HepG2 (cell line): ENCODE measurements around the gene ISG20. TPM values are rescaled to one million over a fixed set of nuclear protein-coding genes. Genes with fewer than 3 reads are reported as not detected.

Source experiments
- BRD4 ChIP-seq: sonication (generic); formaldehyde crosslinking; IDR thresholded peaks from 2 replicates; pipeline ENCODE4 v1.4.0; 2020; ENCODE audit warnings: missing genetic modification reagents
- DR1 ChIP-seq: sonication (generic); formaldehyde crosslinking; IDR thresholded peaks from 2 replicates; pipeline ENCODE4 v1.8.0; 2021; ENCODE audit warnings: mild to moderate bottlenecking, missing genetic modification reagents, inconsistent platforms
- GPN1 ChIP-seq: sonication (generic); formaldehyde crosslinking; IDR thresholded peaks from 2 replicates; pipeline ENCODE4 v1.5.1; 2020; ENCODE audit warnings: missing genetic modification reagents, borderline replicate concordance
- HDAC6 ChIP-seq: fragments of 200-600 bp; sonication (generic); IDR thresholded peaks from 2 replicates; pipeline ENCODE4 v1.7.0; 2017; ENCODE audit warnings: mild to moderate bottlenecking, antibody characterized with exemption, low read length, low read depth
- HMGA1 ChIP-seq: sonication (generic); formaldehyde crosslinking; conservative IDR thresholded peaks from 2 replicates; pipeline ENCODE4 v1.4.0; 2020; ENCODE audit warnings: missing genetic modification reagents
- HNRNPK ChIP-seq: fragments of 200-400 bp; formaldehyde crosslinking; IDR thresholded peaks from 2 replicates; pipeline ENCODE4 v1.6.1; 2018; ENCODE audit warnings: low read length, low read depth, moderate library complexity, mild to moderate bottlenecking; ENCODE audit not compliant: poor library complexity, severe bottlenecking
- HOXA7 ChIP-seq: sonication (generic); formaldehyde crosslinking; IDR thresholded peaks from 2 replicates; pipeline ENCODE4 v1.8.1; 2022; ENCODE audit warnings: mild to moderate bottlenecking, missing genetic modification reagents, moderate library complexity
- ISL2 ChIP-seq: sonication (generic); formaldehyde crosslinking; IDR thresholded peaks from 2 replicates; pipeline ENCODE4 v1.5.0; 2020; ENCODE audit warnings: missing genetic modification reagents
- KMT2B ChIP-seq: IDR thresholded peaks from 2 replicates; pipeline ENCODE4 v1.6.1; 2016; ENCODE audit warnings: missing genetic modification reagents, missing compliant biosample characterization
- MTF1 ChIP-seq: sonication (generic); formaldehyde crosslinking; IDR thresholded peaks from 2 replicates; pipeline ENCODE4 v1.5.0; 2020; ENCODE audit warnings: missing genetic modification reagents
- MXD1 ChIP-seq: sonication (generic); formaldehyde crosslinking; IDR thresholded peaks from 2 replicates; pipeline ENCODE4 v1.4.0; 2020; ENCODE audit warnings: mild to moderate bottlenecking, missing genetic modification reagents
- NBN ChIP-seq: fragments of 450-650 bp; conservative IDR thresholded peaks from 2 replicates; pipeline ENCODE4 v1.6.1; 2017
- NCOA2 ChIP-seq: sonication (generic); formaldehyde crosslinking; IDR thresholded peaks from 2 replicates; pipeline ENCODE4 v1.8.0; 2022; ENCODE audit warnings: inconsistent platforms
- NCOA5 ChIP-seq: sonication (generic); formaldehyde crosslinking; IDR thresholded peaks from 2 replicates; pipeline ENCODE4 v1.4.0; 2020; ENCODE audit warnings: missing genetic modification reagents
- SIN3B ChIP-seq: fragments of 150-350 bp; IDR thresholded peaks from 2 replicates; pipeline ENCODE4 v1.6.1; 2014; ENCODE audit warnings: low read length
- THAP11 ChIP-seq: IDR thresholded peaks from 2 replicates; pipeline ENCODE4 v1.6.1; 2016; ENCODE audit warnings: missing biosample characterization, missing genetic modification reagents
- YEATS4 ChIP-seq: sonication (generic); formaldehyde crosslinking; IDR thresholded peaks from 2 replicates; pipeline ENCODE4 v1.4.0; 2020; ENCODE audit warnings: missing genetic modification reagents, borderline replicate concordance
- ZBTB7A ChIP-seq: sonication (generic); formaldehyde crosslinking; IDR thresholded peaks from 2 replicates; pipeline ENCODE4 v1.8.0; 2022; ENCODE audit warnings: mild to moderate bottlenecking, missing genetic modification reagents
- ZMYM4 ChIP-seq: sonication (generic); formaldehyde crosslinking; IDR thresholded peaks from 2 replicates; pipeline ENCODE4 v1.8.1; 2023; ENCODE audit warnings: mild to moderate bottlenecking, missing genetic modification reagents
- ZNF205 ChIP-seq: IDR thresholded peaks from 2 replicates; pipeline ENCODE4 v1.6.1; 2018; ENCODE audit warnings: missing biosample characterization, missing genetic modification reagents
- ZNF230 ChIP-seq: sonication (generic); formaldehyde crosslinking; IDR thresholded peaks from 2 replicates; pipeline ENCODE4 v1.4.0; 2020; ENCODE audit warnings: mild to moderate bottlenecking, missing genetic modification reagents
- ZNF44 ChIP-seq: sonication (generic); formaldehyde crosslinking; IDR thresholded peaks from 2 replicates; pipeline ENCODE4 v1.5.1; 2020; ENCODE audit warnings: mild to moderate bottlenecking, missing genetic modification reagents
- ZNF558 ChIP-seq: sonication (generic); formaldehyde crosslinking; IDR thresholded peaks from 2 replicates; pipeline ENCODE4 v1.9.0; 2022; ENCODE audit warnings: mild to moderate bottlenecking, missing genetic modification reagents, borderline replicate concordance
- ZNF589 ChIP-seq: sonication (generic); formaldehyde crosslinking; conservative IDR thresholded peaks from 2 replicates; pipeline ENCODE4 v1.8.0; 2022; ENCODE audit warnings: mild to moderate bottlenecking, moderate library complexity, missing genetic modification reagents
- ZNF724P ChIP-seq: sonication (generic); formaldehyde crosslinking; IDR thresholded peaks from 2 replicates; pipeline ENCODE4 v1.8.0; 2022; ENCODE audit warnings: missing genetic modification reagents, borderline replicate concordance
- ZNF747 ChIP-seq: sonication (generic); formaldehyde crosslinking; IDR thresholded peaks from 2 replicates; pipeline ENCODE4 v1.8.1; 2023; ENCODE audit warnings: missing genetic modification reagents, mild to moderate bottlenecking, borderline replicate concordance
- ZNF839 ChIP-seq: sonication (generic); formaldehyde crosslinking; IDR thresholded peaks from 2 replicates; pipeline ENCODE4 v1.4.0; 2020; ENCODE audit warnings: missing genetic modification reagents, mild to moderate bottlenecking, borderline replicate concordance
- ZSCAN21 ChIP-seq: sonication (generic); formaldehyde crosslinking; IDR thresholded peaks from 2 replicates; pipeline ENCODE4 v1.8.0; 2022; ENCODE audit warnings: mild to moderate bottlenecking, missing genetic modification reagents, moderate library complexity, borderline replicate concordance
- ZSCAN22 ChIP-seq: sonication (generic); formaldehyde crosslinking; IDR thresholded peaks from 2 replicates; pipeline ENCODE4 v1.4.0; 2020; ENCODE audit warnings: mild to moderate bottlenecking, missing genetic modification reagents
- ZSCAN9 ChIP-seq: IDR thresholded peaks from 2 replicates; pipeline ENCODE4 v1.6.1; 2016; ENCODE audit warnings: borderline replicate concordance
- polyA plus RNA-seq, 8 experiments: library from polyadenylated mRNA; depleted of rRNA in 3 of 8; stranded (reverse) in 7 of 8; unstranded in 1 of 8; fragments of >200 nt; fragmentation: Illumina TruSeq in 4 of 8; extraction: Trizol in 4 of 8; gene quantifications; 2 replicates each; pipeline versions ENCODE4 v1.2.1 to v1.2.3, GENCODE V29; 2011 to 2016; ENCODE audit warnings: low read depth in 4 of 8, missing spikeins in 1 of 8, mixed read lengths in 1 of 8; ENCODE audit not compliant: insufficient read depth in 1 of 8
- total RNA-seq, 5 experiments: library from RNA; depleted of rRNA; stranded (reverse); fragments of >200 nt; fragmentation: Illumina TruSeq; extraction: Trizol; gene quantifications; 2 replicates each; pipeline ENCODE4 v1.2.3, GENCODE V29; 2016; ENCODE audit warnings: low read depth in 1 of 5
- TF ChIP-seq, protein P1 (sequence below): sonication (generic); formaldehyde crosslinking; IDR thresholded peaks from 2 replicates; pipeline ENCODE4 v1.8.0; 2022; ENCODE audit warnings: missing genetic modification reagents, mild to moderate bottlenecking, inconsistent platforms, borderline replicate concordance
- TF ChIP-seq, protein P2 (sequence below): sonication (generic); formaldehyde crosslinking; IDR thresholded peaks from 2 replicates; pipeline ENCODE4 v1.8.0; 2022; ENCODE audit warnings: missing genetic modification reagents, low read depth, mild to moderate bottlenecking, borderline replicate concordance

Gene ISG20
- total and polyA plus RNA-seq, 2 of the 13 experiments (the other 11 are each of a cell fraction or from before 2014, with no cell fraction given), result 6.3 to 31.5 TPM

GRCh38 chr15:88620995-88621772 lies 17.6 kb upstream of the ISG20 start, which contains the start of gene AEN (continued):
- TF ChIP-seq, protein P1, sequence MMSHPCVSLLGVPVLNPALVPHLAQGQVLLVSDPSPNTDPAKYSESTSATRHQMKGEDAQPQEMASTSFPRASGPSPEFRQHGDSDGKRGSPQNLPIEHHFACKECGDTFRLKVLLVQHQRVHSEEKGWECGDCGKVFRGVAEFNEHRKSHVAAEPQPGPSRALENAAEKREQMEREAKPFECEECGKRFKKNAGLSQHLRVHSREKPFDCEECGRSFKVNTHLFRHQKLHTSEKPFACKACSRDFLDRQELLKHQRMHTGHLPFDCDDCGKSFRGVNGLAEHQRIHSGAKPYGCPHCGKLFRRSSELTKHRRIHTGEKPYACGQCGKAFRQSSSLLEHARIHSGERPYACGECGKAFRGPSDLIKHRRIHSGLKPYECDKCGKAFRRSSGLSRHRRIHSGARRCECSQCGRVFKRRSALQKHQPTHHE (CRISPR knock-in tag), result no peak; the same call in 1 of the 2 replicates
- TF ChIP-seq SIN3B (peak; percentile 85; the same call in 1 of the 2 replicates), NBN (no peak), ZSCAN9 (CRISPR knock-in tag) (peak; percentile 73; the same call in 1 of the 2 replicates), MXD1 (peak; percentile 100), DR1 (CRISPR knock-in tag) (peak; percentile 21; the same call in 1 of the 2 replicates), THAP11 (CRISPR knock-in tag) (peak; percentile 74), BRD4 (CRISPR knock-in tag) (peak; percentile 85), HMGA1 (CRISPR knock-in tag) (no peak), ZNF839 (CRISPR knock-in tag) (no peak), GPN1 (no peak), KMT2B (CRISPR knock-in tag) (peak; percentile 59), HDAC6 (no peak), YEATS4 (CRISPR knock-in tag) (peak; percentile 100), ZSCAN21 (CRISPR knock-in tag) (no peak), ZNF589 (CRISPR knock-in tag) (no peak), ZNF205 (CRISPR knock-in tag) (peak; percentile 16; the same call in 1 of the 2 replicates), MTF1 (CRISPR knock-in tag) (0 out of 2 replicates have a peak, but pooled peaks have one; percentile 27), ZMYM4 (peak; percentile 69), HNRNPK (peak; percentile 53), NCOA2 (CRISPR knock-in tag) (peak; percentile 21; the same call in 1 of the 2 replicates), ZNF44 (CRISPR knock-in tag) (no peak), ZNF747 (CRISPR knock-in tag) (peak; percentile 70; the same call in 1 of the 2 replicates), ZNF558 (CRISPR knock-in tag) (peak; percentile 97; the same call in 1 of the 2 replicates), ZBTB7A (CRISPR knock-in tag) (peak; percentile 77), ZNF230 (CRISPR knock-in tag) (no peak), NCOA5 (CRISPR knock-in tag) (no peak), ZSCAN22 (CRISPR knock-in tag) (no peak), ISL2 (CRISPR knock-in tag) (peak; percentile 81), ZNF724P (peak; percentile 95), HOXA7 (CRISPR knock-in tag) (no peak)
- TF ChIP-seq, protein P2, sequence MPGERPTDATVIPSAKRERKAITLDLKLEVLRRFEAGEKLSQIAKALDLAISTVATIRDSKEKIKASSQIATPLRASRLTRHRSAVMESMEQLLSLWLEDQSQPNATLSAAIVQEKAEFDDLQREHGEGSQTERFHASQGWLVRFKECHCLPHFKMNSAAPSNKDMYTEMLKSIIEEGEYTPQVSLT (CRISPR knock-in tag), result no peak
